ENCODE measurements around the gene RPL10A.

RPL10A gene

GRCh38 chr6:35492258-35492973 is 24.2 kb downstream of the RPL10A start:
- DNase-seq (ENCODE audit: low spot score) = no peak

- no peak for DNase-seq (ENCODE audit: low spot score)
These were observed 24.7 kb downstream of the RPL10A start for GRCh38 chr6:35492974-35493284.

GRCh38 chr6:35493307-35493983 is 25.2 kb downstream of the RPL10A start:
- no peak for DNase-seq (ENCODE audit: low spot score)

GRCh38 chr6:35494161-35494563 is 26.0 kb downstream of the RPL10A start:
- no peak for DNase-seq (ENCODE audit: low spot score)

GRCh38 chr6:35495258-35496035 is 27.2 kb downstream of the RPL10A start:
- DNase-seq (ENCODE audit: low spot score) = no peak

GRCh38 chr6:35496036-35496840 is 28.0 kb downstream of the RPL10A start:
- DNase-seq (ENCODE audit: low spot score) = no peak

- peak; percentile 22 for DNase-seq (ENCODE audit: low spot score)
These were observed 28.8 kb downstream of the RPL10A start, which contains the start of gene TEAD3 for GRCh38 chr6:35496841-35497570. Gene TEAD3, minus strand, starts transcription at chr6:35497079.

- DNase-seq (ENCODE audit: low spot score) = peak; percentile 33
These were observed 29.6 kb downstream of the RPL10A start for GRCh38 chr6:35497571-35498421.

GRCh38 chr6:35498422-35499067 is 30.3 kb downstream of the RPL10A start:
- no peak for DNase-seq (ENCODE audit: low spot score)

- DNase-seq (ENCODE audit: low spot score) = no peak
These were observed 31.2 kb downstream of the RPL10A start for GRCh38 chr6:35499372-35499771.

- no peak for DNase-seq (ENCODE audit: low spot score)
These were observed 32.6 kb downstream of the RPL10A start for GRCh38 chr6:35500782-35501181.

GRCh38 chr6:35501784-35502183 is 33.6 kb downstream of the RPL10A start:
- no peak for DNase-seq (ENCODE audit: low spot score)

- no peak for DNase-seq (ENCODE audit: low spot score)
These were observed 35.3 kb downstream of the RPL10A start for GRCh38 chr6:35503534-35503933.

GRCh38 chr6:35505999-35506412 is 37.8 kb downstream of the RPL10A start:
- DNase-seq (ENCODE audit: low spot score) = no peak

- DNase-seq (ENCODE audit: low spot score) = no peak
These were observed 38.3 kb downstream of the RPL10A start for GRCh38 chr6:35506536-35506935.

- DNase-seq (ENCODE audit: low spot score) = no peak
These were observed 39.0 kb downstream of the RPL10A start for GRCh38 chr6:35507221-35507620.

GRCh38 chr6:35508027-35508426 is 39.8 kb downstream of the RPL10A start:
- DNase-seq (ENCODE audit: low spot score) = no peak

GRCh38 chr6:35508542-35508941 is 40.3 kb downstream of the RPL10A start:
- no peak for DNase-seq (ENCODE audit: low spot score)

- DNase-seq (ENCODE audit: low spot score) = no peak
These were observed 42.8 kb downstream of the RPL10A start for GRCh38 chr6:35510916-35511561.

- no peak for DNase-seq (ENCODE audit: low spot score)
These were observed 43.4 kb downstream of the RPL10A start for GRCh38 chr6:35511562-35511941.
